Measurements from ENCODE around the gene NEDD9.

NEDD9 gene

GRCh38 chr6:11235062-11235461 lies 2.6 kb upstream of the NEDD9 start:
- no peak for DNase-seq (ENCODE audit: low read depth in 2 of 2)

- no peak for DNase-seq (ENCODE audit: low read depth in 2 of 2)
Measured at GRCh38 chr6:11233673-11234573, 1.5 kb upstream of the NEDD9 start.

GRCh38 chr6:11232770-11233626 lies 530 bp upstream of the NEDD9 start:
- no peak for DNase-seq (ENCODE audit: low read depth in 2 of 2)

GRCh38 chr6:11231564-11232192 lies 790 bp downstream of the NEDD9 start:
- no peak for DNase-seq (ENCODE audit: low read depth in 2 of 2)

GRCh38 chr6:11231108-11231463 lies 1.4 kb downstream of the NEDD9 start:
- no peak for DNase-seq (ENCODE audit: low read depth in 2 of 2)

GRCh38 chr6:11230158-11231107 lies 2.0 kb downstream of the NEDD9 start:
- DNase-seq (ENCODE audit: low read depth in 2 of 2) = no peak

- no peak for DNase-seq (ENCODE audit: low read depth in 2 of 2)
Measured at GRCh38 chr6:11229655-11230046, 2.8 kb downstream of the NEDD9 start.

- no peak for DNase-seq (ENCODE audit: low read depth in 2 of 2)
Measured at GRCh38 chr6:11228935-11229654, 3.4 kb downstream of the NEDD9 start.

GRCh38 chr6:11227698-11228097 lies 4.8 kb downstream of the NEDD9 start:
- DNase-seq (ENCODE audit: low read depth in 2 of 2) = no peak

- DNase-seq (ENCODE audit: low read depth in 2 of 2) = no peak
Measured at GRCh38 chr6:11226005-11226404, 6.5 kb downstream of the NEDD9 start.

GRCh38 chr6:11224966-11225463 lies 7.5 kb downstream of the NEDD9 start:
- DNase-seq (ENCODE audit: low read depth in 2 of 2) = no peak

- DNase-seq (ENCODE audit: low read depth in 2 of 2) = peak in 1 of 2 donors; percentile 21
Measured at GRCh38 chr6:11224252-11224965, 8.1 kb downstream of the NEDD9 start.

GRCh38 chr6:11223286-11223864 lies 9.1 kb downstream of the NEDD9 start:
- no peak for DNase-seq (ENCODE audit: low read depth in 2 of 2)

- no peak for DNase-seq (ENCODE audit: low read depth in 2 of 2)
Measured at GRCh38 chr6:11222385-11223277, 9.8 kb downstream of the NEDD9 start.

GRCh38 chr6:11221623-11222384 lies 10.7 kb downstream of the NEDD9 start:
- DNase-seq (ENCODE audit: low read depth in 2 of 2) = no peak

GRCh38 chr6:11219400-11219834 lies 13.1 kb downstream of the NEDD9 start:
- no peak for DNase-seq (ENCODE audit: low read depth in 2 of 2)

All from stimulated activated CD4-positive, alpha-beta T cell treated with anti-CD3 and anti-CD28 coated beads, Interleukin-1b, Interleukin-23, amount 100 ng/mL, for 4 hours (primary cell).